Measurements from ENCODE around the gene SEC22C. TPM values are rescaled to one million over a fixed set of nuclear protein-coding genes. Genes with fewer than 3 reads are reported as not detected.

Gene SEC22C, protein sequence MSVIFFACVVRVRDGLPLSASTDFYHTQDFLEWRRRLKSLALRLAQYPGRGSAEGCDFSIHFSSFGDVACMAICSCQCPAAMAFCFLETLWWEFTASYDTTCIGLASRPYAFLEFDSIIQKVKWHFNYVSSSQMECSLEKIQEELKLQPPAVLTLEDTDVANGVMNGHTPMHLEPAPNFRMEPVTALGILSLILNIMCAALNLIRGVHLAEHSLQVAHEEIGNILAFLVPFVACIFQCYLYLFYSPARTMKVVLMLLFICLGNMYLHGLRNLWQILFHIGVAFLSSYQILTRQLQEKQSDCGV
- 42.5 TPM for polyA plus RNA-seq (2013, experiment 1 of 2)
- polyA plus RNA-seq (2013, experiment 2 of 2) = 45.2 TPM

DNA sequence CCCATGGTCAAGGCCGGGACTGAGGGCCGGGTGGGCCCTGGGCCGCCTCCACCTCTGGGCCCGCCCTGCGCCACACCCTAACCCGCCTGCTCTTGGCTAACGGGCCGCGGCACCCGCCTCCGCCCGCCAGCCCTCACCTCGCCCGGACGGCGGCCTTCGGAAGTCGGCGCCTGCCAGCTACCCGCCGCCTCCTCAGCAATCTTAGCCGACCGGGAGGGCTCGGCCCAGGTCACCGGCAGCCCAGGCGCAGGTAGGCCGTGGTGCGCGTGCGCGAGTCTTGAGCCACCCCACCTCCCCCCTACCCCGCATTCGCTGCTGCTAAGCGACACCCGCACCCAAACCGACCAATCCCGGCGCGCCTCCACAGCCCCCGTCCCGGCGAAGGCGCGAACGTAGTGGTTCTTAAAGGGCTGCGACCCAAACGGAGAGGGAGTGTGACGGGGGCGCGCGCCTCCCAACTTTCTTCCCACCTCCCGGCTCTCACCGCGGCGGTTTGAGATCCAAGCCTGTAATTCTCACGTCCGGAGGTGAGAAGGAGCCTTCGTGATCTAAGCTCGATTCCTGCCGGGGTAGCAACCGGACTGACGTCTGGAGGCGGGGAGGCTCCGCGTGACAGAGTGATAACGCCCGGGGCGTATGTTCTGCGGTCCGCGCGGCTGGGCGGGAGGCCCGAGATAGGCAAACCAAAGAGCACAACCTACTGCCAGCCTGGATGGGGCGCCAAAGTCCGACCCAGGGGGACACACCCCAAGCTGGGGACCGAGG, at the start of gene SEC22C:
SEC22C (minus strand) TSS at position 259 of the 765 bp plus-strand sequence. CDS start 12,921 bp downstream, outside the sequence.
- peak within 1 kb of the TSS in 1 of 2 experiments; percentile 99 for H3K14ac ChIP-seq (ENCODE audit: low read length in 2 of 2)
- H2AK5ac ChIP-seq (ENCODE audit: low read length, severe bottlenecking) = no peak within 1 kb of the TSS
- peak; percentile 93 for DNase-seq
- H3K4me3 ChIP-seq (ENCODE audit: insufficient read depth in 1 of 2, low read depth in 1 of 2, low read length in 2 of 2) = peak within 1 kb of the TSS; percentile 98
- H2AFZ ChIP-seq (ENCODE audit: low read depth, low read length) = peak within 1 kb of the TSS; percentile 96
- peak within 1 kb of the TSS; percentile 86 to 98 for H3K4ac ChIP-seq (ENCODE audit: low read depth in 1 of 2, low read length in 2 of 2)
- H3K18ac ChIP-seq (ENCODE audit: low read depth in 1 of 2, low read length in 2 of 2) = peak within 1 kb of the TSS; percentile 96 to 98
- peaks cover 0 to 16% of the 10 kb centered on the region in 2 experiments for H3K36me3 ChIP-seq (ENCODE audit: control insufficient read depth in 1 of 2, insufficient read depth in 2 of 2, low read depth in 1 of 2, low read length in 2 of 2)
- H3K4me1 ChIP-seq (ENCODE audit: control insufficient read depth, insufficient read depth, low read depth, low read length) = peaks cover 2% of the 10 kb centered on the region
- H3K4me2 ChIP-seq (ENCODE audit: low read length, poor library complexity, severe bottlenecking) = peak within 1 kb of the TSS; percentile 97
- peak within 1 kb of the TSS; percentile 86 for H4K91ac ChIP-seq (ENCODE audit: low read length)
- peak within 1 kb of the TSS; percentile 89 for H4K8ac ChIP-seq (ENCODE audit: low read length)
- peak within 1 kb of the TSS; percentile 95 for H3K9ac ChIP-seq (ENCODE audit: low read length)
- peak within 1 kb of the TSS in 1 of 2 experiments; percentile 96 for H3K23ac ChIP-seq (ENCODE audit: low read length in 2 of 2)
- H3K27me3 ChIP-seq (ENCODE audit: control insufficient read depth in 1 of 2, insufficient read depth in 1 of 2, low read length in 2 of 2) = no peaks in the 10 kb centered on the region
- H3K9me3 ChIP-seq (ENCODE audit: control insufficient read depth, low read length) = no peaks in the 10 kb centered on the region
- peak within 1 kb of the TSS; percentile 3 for H2BK15ac ChIP-seq (ENCODE audit: low read depth, poor library complexity, severe bottlenecking)
- peak within 1 kb of the TSS; percentile 27 for H3K27ac ChIP-seq (ENCODE audit: low read length, poor library complexity, severe bottlenecking)
- H2BK5ac ChIP-seq (ENCODE audit: low read depth, low read length, poor library complexity, severe bottlenecking) = peak within 1 kb of the TSS; percentile 80
- under 1% methylated on average over 77 of the region's 77 CpGs for WGBS
- peak within 1 kb of the TSS in 1 of 2 experiments; percentile 76 for H2BK12ac ChIP-seq (ENCODE audit: low read length in 2 of 2)
- H2BK120ac ChIP-seq (ENCODE audit: low read depth, low read length) = peak within 1 kb of the TSS; percentile 35
- H3K79me1 ChIP-seq (replicated peaks; ENCODE audit: low read length, poor library complexity, severe bottlenecking) = peaks cover 8% of the 10 kb centered on the region

DNA sequence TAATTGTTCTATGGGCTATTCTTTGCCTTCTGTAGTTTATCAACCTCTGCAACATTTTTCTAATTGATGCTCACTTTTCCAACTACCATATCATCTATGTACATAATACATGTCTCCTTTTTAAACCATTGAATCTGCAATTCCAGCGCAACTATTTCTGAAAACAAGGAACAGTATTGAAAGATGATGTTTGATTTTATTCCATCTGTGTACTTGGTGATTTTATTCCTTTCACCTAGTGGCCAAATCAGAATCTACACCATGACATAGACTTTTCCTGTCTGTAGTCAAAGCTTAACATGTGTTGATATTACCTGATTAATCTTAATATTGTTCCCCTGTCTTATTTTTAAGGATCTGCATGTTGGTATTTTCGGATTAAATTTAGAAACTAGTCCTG, 31.7 kb upstream of the SEC22C start:
- no peak overlapping the region for H3K9ac ChIP-seq (ENCODE audit: low read length)
- no peak overlapping the region for H2BK120ac ChIP-seq (ENCODE audit: low read depth, low read length)
- no peak overlapping the region for H3K4me3 ChIP-seq (ENCODE audit: insufficient read depth in 1 of 2, low read depth in 1 of 2, low read length in 2 of 2)
- peaks cover 2% of the 10 kb centered on the region for H3K4me1 ChIP-seq (ENCODE audit: control insufficient read depth, insufficient read depth, low read depth, low read length)
- H2AK5ac ChIP-seq (ENCODE audit: low read length, severe bottlenecking) = no peak overlapping the region
- no peak overlapping the region for H3K18ac ChIP-seq (ENCODE audit: low read depth in 1 of 2, low read length in 2 of 2)
- H3K79me1 ChIP-seq (replicated peaks; ENCODE audit: low read length, poor library complexity, severe bottlenecking) = no peaks in the 10 kb centered on the region
- no peaks in the 10 kb centered on the region for H3K9me3 ChIP-seq (ENCODE audit: control insufficient read depth, low read length)
- no peak overlapping the region for H4K91ac ChIP-seq (ENCODE audit: low read length)
- no peak overlapping the region for H3K4me2 ChIP-seq (ENCODE audit: low read length, poor library complexity, severe bottlenecking)
- H2BK12ac ChIP-seq (ENCODE audit: low read length in 2 of 2) = no peak overlapping the region
- H3K36me3 ChIP-seq (ENCODE audit: control insufficient read depth in 1 of 2, insufficient read depth in 2 of 2, low read depth in 1 of 2, low read length in 2 of 2) = peaks cover 8 to 54% of the 10 kb centered on the region in 2 experiments
- H3K23ac ChIP-seq (ENCODE audit: low read length in 2 of 2) = no peak overlapping the region
- no CpG with 5 or more reads among the region's 2 CpGs for WGBS
- no peak overlapping the region for H4K8ac ChIP-seq (ENCODE audit: low read length)
- no peak overlapping the region for H3K14ac ChIP-seq (ENCODE audit: low read length in 2 of 2)
- no peak overlapping the region for H2AFZ ChIP-seq (ENCODE audit: low read depth, low read length)
- H3K27me3 ChIP-seq (ENCODE audit: control insufficient read depth in 1 of 2, insufficient read depth in 1 of 2, low read length in 2 of 2) = no peaks in the 10 kb centered on the region
- H2BK5ac ChIP-seq (ENCODE audit: low read depth, low read length, poor library complexity, severe bottlenecking) = no peak overlapping the region
- no peak overlapping the region for H2BK15ac ChIP-seq (ENCODE audit: low read depth, poor library complexity, severe bottlenecking)
- no peak overlapping the region for H3K4ac ChIP-seq (ENCODE audit: low read depth in 1 of 2, low read length in 2 of 2)
- DNase-seq = peak; percentile 32
- H3K27ac ChIP-seq (ENCODE audit: low read length, poor library complexity, severe bottlenecking) = no peak overlapping the region

DNA sequence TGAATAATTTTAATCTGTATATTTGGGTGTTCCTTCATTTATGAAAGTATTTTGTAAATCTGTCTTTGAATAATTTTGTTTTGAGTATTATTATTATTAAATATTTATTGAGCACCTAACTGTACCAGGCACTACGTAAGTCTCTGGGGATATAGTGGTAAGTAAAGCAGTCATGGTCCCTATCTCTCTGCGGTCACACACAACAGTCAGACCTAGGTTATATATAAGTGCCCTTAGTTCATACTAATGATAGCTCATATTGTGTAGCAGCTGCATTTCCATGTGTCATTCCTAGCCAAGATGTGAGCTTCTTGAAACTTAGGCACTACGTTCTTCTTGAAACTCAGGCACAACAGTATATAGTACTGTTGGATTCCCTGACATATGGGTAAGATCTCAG, 31.2 kb upstream of the SEC22C start:
- Histone ChIP-seq H3K23ac (ENCODE audit: low read length in 2 of 2) (no peak overlapping the region), H3K9me3 (ENCODE audit: control insufficient read depth, low read length) (no peaks in the 10 kb centered on the region), H2AFZ (ENCODE audit: low read depth, low read length) (no peak overlapping the region), H2BK12ac (ENCODE audit: low read length in 2 of 2) (no peak overlapping the region), H3K4me1 (ENCODE audit: control insufficient read depth, insufficient read depth, low read depth, low read length) (peaks cover 6% of the 10 kb centered on the region), H3K18ac (ENCODE audit: low read depth in 1 of 2, low read length in 2 of 2) (no peak overlapping the region), H3K27me3 (ENCODE audit: control insufficient read depth in 1 of 2, insufficient read depth in 1 of 2, low read length in 2 of 2) (no peaks in the 10 kb centered on the region), H2BK15ac (ENCODE audit: low read depth, poor library complexity, severe bottlenecking) (no peak overlapping the region), H4K8ac (ENCODE audit: low read length) (no peak overlapping the region), H2AK5ac (ENCODE audit: low read length, severe bottlenecking) (no peak overlapping the region), H2BK120ac (ENCODE audit: low read depth, low read length) (no peak overlapping the region), H3K4me3 (ENCODE audit: insufficient read depth in 1 of 2, low read depth in 1 of 2, low read length in 2 of 2) (no peak overlapping the region), H3K36me3 (ENCODE audit: control insufficient read depth in 1 of 2, insufficient read depth in 2 of 2, low read depth in 1 of 2, low read length in 2 of 2) (peaks cover 11 to 56% of the 10 kb centered on the region in 2 experiments), H4K91ac (ENCODE audit: low read length) (no peak overlapping the region), H3K9ac (ENCODE audit: low read length) (no peak overlapping the region), H3K27ac (ENCODE audit: low read length, poor library complexity, severe bottlenecking) (no peak overlapping the region), H3K4me2 (ENCODE audit: low read length, poor library complexity, severe bottlenecking) (no peak overlapping the region), H3K14ac (ENCODE audit: low read length in 2 of 2) (no peak overlapping the region), H2BK5ac (ENCODE audit: low read depth, low read length, poor library complexity, severe bottlenecking) (no peak overlapping the region), H3K4ac (ENCODE audit: low read depth in 1 of 2, low read length in 2 of 2) (no peak overlapping the region), H3K79me1 (replicated peaks; ENCODE audit: low read length, poor library complexity, severe bottlenecking) (no peaks in the 10 kb centered on the region)
- DNase-seq = no peak
- WGBS = no CpG with 5 or more reads among the region's 3 CpGs

DNA sequence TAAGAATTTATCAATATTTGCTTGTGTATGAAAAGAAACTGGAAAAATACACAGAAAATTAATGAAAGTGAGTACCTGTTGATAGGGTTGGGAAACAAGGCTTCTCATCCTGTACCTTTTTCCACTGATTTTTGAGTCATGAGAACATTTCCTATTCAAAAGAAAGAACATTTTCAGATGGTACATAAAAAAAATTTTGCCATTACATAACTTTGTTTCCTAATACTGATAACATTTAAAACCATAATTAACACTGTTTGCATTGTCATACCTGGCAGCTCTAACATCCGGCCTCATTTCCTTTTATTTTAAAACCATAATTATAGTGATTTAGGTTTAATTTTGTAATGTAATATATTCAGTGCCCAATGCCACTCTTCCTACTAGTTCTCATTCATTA, 30.4 kb upstream of the SEC22C start:
- Histone ChIP-seq H3K18ac (ENCODE audit: low read depth in 1 of 2, low read length in 2 of 2) (no peak overlapping the region), H3K27me3 (ENCODE audit: control insufficient read depth in 1 of 2, insufficient read depth in 1 of 2, low read length in 2 of 2) (no peaks in the 10 kb centered on the region), H4K91ac (ENCODE audit: low read length) (no peak overlapping the region), H3K14ac (ENCODE audit: low read length in 2 of 2) (no peak overlapping the region), H2BK12ac (ENCODE audit: low read length in 2 of 2) (no peak overlapping the region), H3K4me1 (ENCODE audit: control insufficient read depth, insufficient read depth, low read depth, low read length) (peaks cover 7% of the 10 kb centered on the region), H3K79me1 (replicated peaks; ENCODE audit: low read length, poor library complexity, severe bottlenecking) (no peaks in the 10 kb centered on the region), H2BK15ac (ENCODE audit: low read depth, poor library complexity, severe bottlenecking) (no peak overlapping the region), H3K4me2 (ENCODE audit: low read length, poor library complexity, severe bottlenecking) (no peak overlapping the region), H3K23ac (ENCODE audit: low read length in 2 of 2) (no peak overlapping the region), H2BK5ac (ENCODE audit: low read depth, low read length, poor library complexity, severe bottlenecking) (no peak overlapping the region), H3K9ac (ENCODE audit: low read length) (no peak overlapping the region), H3K36me3 (ENCODE audit: control insufficient read depth in 1 of 2, insufficient read depth in 2 of 2, low read depth in 1 of 2, low read length in 2 of 2) (peaks cover 12 to 55% of the 10 kb centered on the region in 2 experiments), H4K8ac (ENCODE audit: low read length) (no peak overlapping the region), H3K4me3 (ENCODE audit: insufficient read depth in 1 of 2, low read depth in 1 of 2, low read length in 2 of 2) (no peak overlapping the region), H2AFZ (ENCODE audit: low read depth, low read length) (no peak overlapping the region), H3K4ac (ENCODE audit: low read depth in 1 of 2, low read length in 2 of 2) (no peak overlapping the region), H3K27ac (ENCODE audit: low read length, poor library complexity, severe bottlenecking) (no peak overlapping the region), H2BK120ac (ENCODE audit: low read depth, low read length) (no peak overlapping the region), H2AK5ac (ENCODE audit: low read length, severe bottlenecking) (no peak overlapping the region), H3K9me3 (ENCODE audit: control insufficient read depth, low read length) (no peaks in the 10 kb centered on the region)
- no CpG with 5 or more reads among the region's 1 CpG for WGBS
- no peak for DNase-seq
